ACHN (cell line): ENCODE results near the gene DIP2A.

Experiments
- DNase-seq: peaks from one replicate; pipeline ENCODE4 v3.0.0-alpha.2; 2015
- in situ Hi-C: cut with HindIII; loops from 2 replicates; pipeline ENCODE4 v1.10.0; 2017; ENCODE audit warnings: low sequenced_read_pairs, low pct_ligation_motif_present, low pct_unique_long_range_greater_than_20kb

DIP2A gene

GRCh38 chr21:46544003-46544402 is 85.3 kb downstream of the DIP2A start:
- no peak for DNase-seq
- in situ Hi-C loops, result no loop called here

DNA sequence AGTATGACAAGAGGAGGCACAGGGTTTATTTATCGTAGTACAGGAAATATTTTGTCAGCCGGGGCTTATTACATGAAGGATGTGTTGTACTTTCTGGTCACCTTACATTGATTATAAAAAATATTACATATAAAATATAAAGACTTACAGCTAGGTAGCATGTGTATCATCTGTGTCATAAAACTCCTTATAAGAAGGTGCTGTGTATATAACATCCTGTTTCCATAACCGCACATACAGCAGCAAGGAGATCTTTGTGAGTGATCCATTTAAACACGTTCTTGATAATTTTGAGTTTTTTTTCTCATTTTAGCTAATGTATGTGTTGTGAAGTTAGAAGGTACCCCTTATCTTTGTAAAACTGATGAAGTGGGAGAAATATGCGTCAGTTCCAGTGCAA is 86.1 kb downstream of the DIP2A start:
- in situ Hi-C loops, result no loop called here
- DNase-seq, result no peak

DNA sequence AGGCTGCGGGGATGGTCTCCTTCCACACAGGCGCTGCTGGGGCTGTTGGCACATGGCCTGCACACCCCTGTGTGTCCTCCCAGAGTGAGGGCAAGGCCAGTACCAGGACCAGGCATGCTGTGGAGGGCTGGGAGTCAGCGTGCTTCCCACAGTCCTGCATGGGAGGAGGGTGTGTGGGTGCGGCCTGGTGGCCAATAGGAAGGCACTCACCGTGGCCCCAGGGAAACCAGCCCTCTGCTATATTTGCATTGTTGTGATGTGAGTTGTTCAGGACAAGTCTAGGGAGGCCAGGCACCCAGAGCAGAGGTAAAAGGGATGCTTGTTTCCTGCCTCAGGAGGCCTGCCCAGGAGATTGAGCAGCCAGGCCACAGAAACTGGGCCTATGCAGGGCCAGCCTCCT is 86.7 kb downstream of the DIP2A start:
- in situ Hi-C loops, result no loop called here
- DNase-seq, result no peak

GRCh38 chr21:46545911-46546310 is 87.2 kb downstream of the DIP2A start:
- in situ Hi-C loops, result no loop called here
- DNase-seq, result no peak

GRCh38 chr21:46546799-46547198 is 88.1 kb downstream of the DIP2A start:
- in situ Hi-C loops, result no loop called here
- DNase-seq, result no peak

GRCh38 chr21:46549650-46550049 is 91.0 kb downstream of the DIP2A start:
- in situ Hi-C loops, result no loop called here
- DNase-seq, result no peak

- no peak for DNase-seq
Measured at GRCh38 chr21:46550116-46550941, 91.6 kb downstream of the DIP2A start.

GRCh38 chr21:46551636-46552241 is 93.0 kb downstream of the DIP2A start:
- no peak for DNase-seq
- in situ Hi-C loops, result no loop called here

More at GRCh38 chr21:46550116-46550941, 91.6 kb downstream of the DIP2A start:
- in situ Hi-C loops, result no loop called here

GRCh38 chr21:46552274-46552673 is 93.6 kb downstream of the DIP2A start:
- in situ Hi-C loops, result no loop called here
- DNase-seq, result no peak

GRCh38 chr21:46552865-46553379 is 94.2 kb downstream of the DIP2A start:
- no peak for DNase-seq
- in situ Hi-C loops, result no loop called here

- in situ Hi-C loops, result no loop called here
- DNase-seq, result no peak
Measured at GRCh38 chr21:46553993-46554392, 95.3 kb downstream of the DIP2A start.

DNA sequence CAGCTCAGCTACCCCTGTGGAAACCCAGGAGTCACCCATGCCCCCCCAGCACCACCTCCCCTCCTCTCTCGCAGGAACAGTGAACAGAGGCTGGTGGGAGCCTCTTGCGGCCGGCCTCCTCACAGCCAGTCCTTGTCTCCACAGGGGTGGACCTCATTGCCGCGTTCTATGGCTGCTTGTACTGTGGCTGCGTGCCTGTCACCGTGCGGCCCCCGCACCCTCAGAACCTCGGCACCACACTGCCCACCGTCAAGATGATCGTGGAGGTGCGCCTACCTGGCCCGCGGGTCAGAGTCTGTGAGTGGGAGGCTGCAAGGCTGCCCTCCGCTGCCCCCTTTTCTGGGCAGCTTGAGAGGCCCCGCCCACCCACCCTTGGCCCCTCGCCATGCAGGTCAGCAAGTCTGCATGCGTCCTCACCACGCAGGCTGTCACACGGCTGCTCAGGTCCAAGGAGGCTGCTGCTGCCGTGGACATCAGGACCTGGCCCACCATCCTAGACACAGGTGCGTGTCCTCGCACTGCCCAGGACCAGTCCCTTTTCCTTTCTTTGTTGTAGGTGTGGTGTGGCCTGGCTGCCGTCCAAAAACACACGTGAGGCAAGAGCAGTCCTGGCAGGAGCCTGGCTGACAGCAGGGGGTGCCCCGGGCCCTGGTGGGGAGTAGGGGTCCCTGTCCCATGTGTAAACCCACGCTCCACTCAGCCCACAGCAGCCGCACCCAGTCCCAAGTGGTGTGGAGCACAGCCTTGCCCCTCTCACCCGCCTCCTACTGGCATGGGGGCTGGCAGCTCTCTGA is 95.9 kb downstream of the DIP2A start:
- DNase-seq, result no peak
- in situ Hi-C loops, result no loop called here

GRCh38 chr21:46555225-46555617 is 96.5 kb downstream of the DIP2A start:
- DNase-seq, result no peak
- in situ Hi-C loops, result no loop called here

DNA sequence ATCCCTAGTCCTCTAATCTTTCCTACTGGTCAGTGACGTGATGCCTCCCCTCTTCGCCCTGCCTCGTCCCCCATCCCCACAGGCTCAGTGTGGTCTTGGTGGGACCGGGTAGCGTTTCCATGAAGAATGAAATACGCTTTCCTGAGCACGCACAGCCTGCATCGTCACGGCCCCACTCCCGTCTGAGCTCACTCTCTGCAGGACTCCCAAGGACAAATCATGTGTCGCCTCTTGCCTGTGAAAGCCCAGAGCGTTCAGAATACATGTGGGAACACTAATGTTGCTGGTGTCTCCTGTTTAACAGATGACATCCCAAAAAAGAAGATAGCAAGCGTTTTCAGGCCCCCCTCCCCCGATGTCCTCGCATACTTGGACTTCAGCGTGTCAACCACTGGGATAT is 97.0 kb downstream of the DIP2A start:
- in situ Hi-C loops, result no loop called here
- DNase-seq, result no peak

DNA sequence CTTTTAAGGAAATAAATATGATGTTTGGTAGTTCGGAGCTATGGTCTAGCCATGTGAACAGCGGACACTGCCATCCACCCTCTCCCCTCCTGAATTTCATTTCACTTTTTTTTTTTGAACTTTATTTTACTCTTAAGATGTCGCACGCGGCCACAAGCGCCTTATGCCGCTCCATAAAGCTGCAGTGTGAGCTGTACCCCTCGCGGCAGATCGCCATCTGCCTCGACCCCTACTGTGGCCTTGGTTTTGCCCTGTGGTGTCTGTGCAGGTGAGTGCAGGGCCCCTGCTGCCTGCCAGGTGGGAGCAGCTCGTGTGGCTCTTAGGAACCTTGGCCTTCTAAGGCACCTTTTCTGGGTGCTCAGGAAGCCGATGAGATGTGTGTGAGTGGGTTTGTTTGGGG is 98.1 kb downstream of the DIP2A start:
- DNase-seq, result no peak
- in situ Hi-C loops, result no loop called here

DNA sequence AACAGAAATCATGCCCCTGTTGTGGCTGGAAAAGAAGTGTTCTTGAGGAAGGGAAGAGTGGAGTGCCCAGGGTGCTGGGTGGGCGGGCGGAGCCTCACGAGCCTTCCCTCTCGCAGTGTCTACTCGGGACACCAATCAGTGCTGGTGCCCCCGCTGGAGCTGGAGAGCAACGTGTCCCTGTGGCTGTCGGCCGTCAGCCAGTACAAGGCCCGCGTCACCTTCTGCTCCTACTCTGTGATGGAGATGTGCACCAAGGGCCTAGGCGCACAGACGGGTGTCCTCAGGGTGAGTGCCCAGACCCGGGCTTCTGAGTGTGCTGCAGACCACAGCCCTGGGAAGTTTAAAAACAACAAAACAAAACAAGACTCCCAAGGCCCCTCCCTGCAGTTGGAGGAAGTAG is 98.8 kb downstream of the DIP2A start:
- no peak for DNase-seq
- in situ Hi-C loops, result no loop called here

- no peak for DNase-seq
- in situ Hi-C loops, result no loop called here
Measured at GRCh38 chr21:46557919-46558392, 99.3 kb downstream of the DIP2A start.

- DNase-seq, result no peak
- in situ Hi-C loops, result no loop called here
Measured at GRCh38 chr21:46559291-46559983, 100.7 kb downstream of the DIP2A start.
